ENCODE measurements around the gene ZNF207.

The ZNF207 gene

GRCh38 chr17:32333187-32333586 lies 16.8 kb upstream of the ZNF207 start:
- DNase-seq (ENCODE audit: low read depth) = no peak
- H3K4me3 ChIP-seq (ENCODE audit: control insufficient read depth, low read depth, low read length) = no peak overlapping the region
- no peak for TF ChIP-seq CTCF (IDR thresholded peaks at IDR 0.05; ENCODE audit: control insufficient read depth, insufficient read depth, low read depth, low read length, missing control alignments)

GRCh38 chr17:32335046-32335445 lies 14.9 kb upstream of the ZNF207 start:
- DNase-seq (ENCODE audit: low read depth) = no peak
- no peak for TF ChIP-seq CTCF (IDR thresholded peaks at IDR 0.05; ENCODE audit: control insufficient read depth, insufficient read depth, low read depth, low read length, missing control alignments)
- H3K4me3 ChIP-seq (ENCODE audit: control insufficient read depth, low read depth, low read length) = no peak overlapping the region

GRCh38 chr17:32335687-32336086 lies 14.3 kb upstream of the ZNF207 start:
- peak; percentile 79 for DNase-seq (ENCODE audit: low read depth)
- no peak overlapping the region for H3K4me3 ChIP-seq (ENCODE audit: control insufficient read depth, low read depth, low read length)
- no peak for TF ChIP-seq CTCF (IDR thresholded peaks at IDR 0.05; ENCODE audit: control insufficient read depth, insufficient read depth, low read depth, low read length, missing control alignments)

- no peak for DNase-seq (ENCODE audit: low read depth)
- H3K4me3 ChIP-seq (ENCODE audit: control insufficient read depth, low read depth, low read length) = peak overlapping the region; percentile 64
- peak; percentile 5 for TF ChIP-seq CTCF (IDR thresholded peaks at IDR 0.05; ENCODE audit: control insufficient read depth, insufficient read depth, low read depth, low read length, missing control alignments)
Measured at GRCh38 chr17:32341141-32341856, 8.7 kb upstream of the ZNF207 start.

- DNase-seq (ENCODE audit: low read depth) = no peak
- peak within 1 kb of the TSS; percentile 64 for H3K4me3 ChIP-seq (ENCODE audit: control insufficient read depth, low read depth, low read length)
- TF ChIP-seq CTCF (IDR thresholded peaks at IDR 0.05; ENCODE audit: control insufficient read depth, insufficient read depth, low read depth, low read length, missing control alignments) = no peak
Measured at GRCh38 chr17:32341857-32342602, 7.9 kb upstream of the ZNF207 start, which contains the start of gene C17orf75. Gene C17orf75, minus strand, starts transcription at chr17:32342173. Its CDS starts 34 bp downstream, at chr17:32342139.

GRCh38 chr17:32342603-32343325 lies 7.2 kb upstream of the ZNF207 start:
- TF ChIP-seq CTCF (IDR thresholded peaks at IDR 0.05; ENCODE audit: control insufficient read depth, insufficient read depth, low read depth, low read length, missing control alignments) = no peak
- H3K4me3 ChIP-seq (ENCODE audit: control insufficient read depth, low read depth, low read length) = no peak overlapping the region
- no peak for DNase-seq (ENCODE audit: low read depth)

All from AG09309 (cell line).